GM19468 (cell line): ENCODE results near the gene GATAD1.
"Not testable (repeated sequence)": the region's sequence is repeated elsewhere in the genome, so short reads cannot be mapped to it uniquely, and the experiment has no call there.

Experiments
- ATAC-seq: cut with Tn5 transposase; IDR thresholded peaks from one replicate; pipeline ENCODE4 v1.9.1; 2021; ENCODE audit warnings: mild to moderate bottlenecking, moderate library complexity, moderate number of reproducible peaks; ENCODE audit not compliant: unreplicated experiment; ENCODE audit errors: extremely low read depth

GATAD1 gene

DNA sequence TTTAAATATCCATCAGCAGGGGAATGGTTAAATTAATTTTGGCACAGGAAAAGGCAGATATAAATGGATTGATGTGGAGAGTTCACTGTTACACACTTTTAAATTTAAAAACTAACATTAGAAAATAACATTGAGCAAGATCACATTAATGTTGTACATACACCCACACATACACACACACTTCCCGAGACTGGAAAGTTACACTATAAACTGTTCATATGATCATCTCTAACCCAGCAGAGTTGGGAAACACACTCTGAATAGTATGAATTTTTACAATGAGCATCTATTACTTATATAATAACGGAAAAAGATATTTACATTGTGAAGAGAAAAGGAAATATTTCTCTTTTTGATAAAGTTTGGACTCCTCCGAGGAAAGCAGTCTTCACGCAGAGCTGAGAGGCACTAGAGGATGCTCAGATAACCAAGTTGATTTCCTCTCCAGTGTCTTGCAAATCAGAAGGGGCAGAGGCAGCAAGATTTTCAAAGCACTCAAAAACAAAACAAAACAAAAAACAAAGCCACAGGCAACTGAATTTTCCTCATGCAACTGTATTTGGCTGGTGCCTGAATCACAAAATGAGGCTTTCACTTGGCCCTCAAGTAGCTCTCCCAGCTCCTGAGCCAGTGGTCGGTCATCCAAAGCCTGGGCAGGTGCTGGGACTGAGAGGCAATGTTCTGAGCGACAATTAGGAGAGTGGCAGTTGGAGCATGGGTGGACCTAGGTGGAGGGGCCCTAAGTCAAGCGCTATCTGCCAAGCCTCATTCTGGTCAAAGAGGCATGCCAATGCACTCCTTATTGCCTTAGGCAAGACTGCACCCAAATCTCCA lies 10.5 kb upstream of the GATAD1 start:
- ATAC-seq: no peak

DNA sequence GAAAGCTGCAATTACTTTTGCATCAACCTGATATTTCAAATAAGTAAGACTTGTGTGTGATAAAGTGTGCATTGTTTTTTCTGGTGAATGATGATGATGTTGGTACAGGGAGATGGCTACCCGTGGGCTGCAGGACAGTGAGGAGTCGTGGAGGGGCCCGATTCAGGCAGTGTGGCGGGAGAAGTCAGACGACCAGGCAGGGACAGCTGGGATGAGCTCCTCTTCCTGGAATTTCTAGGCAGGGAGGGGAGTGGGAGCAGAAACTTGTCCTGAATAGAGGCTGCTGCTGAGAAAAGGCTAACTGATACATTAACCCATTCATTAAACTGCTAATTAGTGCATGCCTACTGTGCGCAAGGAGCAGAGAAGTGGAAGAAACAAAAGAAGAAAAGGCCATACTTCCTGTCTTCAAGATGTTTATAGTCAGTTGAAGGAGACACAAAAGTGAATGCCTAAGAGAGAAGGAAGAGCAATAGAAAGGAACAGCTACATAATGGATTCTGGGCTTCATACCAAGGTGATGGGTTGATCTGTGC lies 9.3 kb upstream of the GATAD1 start:
- no peak for ATAC-seq

DNA sequence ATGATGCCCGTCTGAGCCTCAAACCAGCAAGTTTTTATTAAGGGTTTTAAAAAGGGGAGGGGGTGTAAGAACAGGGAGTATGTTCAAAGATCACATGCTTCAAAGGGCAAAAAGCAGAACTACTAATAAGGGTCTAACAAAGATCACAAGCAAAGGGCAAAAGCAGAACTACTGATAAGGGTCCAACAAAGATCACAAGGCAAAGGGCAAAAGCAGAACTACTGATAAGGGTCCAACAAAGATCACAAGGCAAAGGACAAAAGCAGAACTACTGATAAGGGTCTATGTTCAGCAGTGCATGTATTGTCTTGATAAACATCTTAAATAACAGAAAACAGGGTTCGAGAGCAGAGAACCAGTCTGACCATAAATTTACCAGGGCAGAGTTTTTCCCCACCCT lies 4.6 kb upstream of the GATAD1 start:
- ATAC-seq: not testable (repeated sequence)

DNA sequence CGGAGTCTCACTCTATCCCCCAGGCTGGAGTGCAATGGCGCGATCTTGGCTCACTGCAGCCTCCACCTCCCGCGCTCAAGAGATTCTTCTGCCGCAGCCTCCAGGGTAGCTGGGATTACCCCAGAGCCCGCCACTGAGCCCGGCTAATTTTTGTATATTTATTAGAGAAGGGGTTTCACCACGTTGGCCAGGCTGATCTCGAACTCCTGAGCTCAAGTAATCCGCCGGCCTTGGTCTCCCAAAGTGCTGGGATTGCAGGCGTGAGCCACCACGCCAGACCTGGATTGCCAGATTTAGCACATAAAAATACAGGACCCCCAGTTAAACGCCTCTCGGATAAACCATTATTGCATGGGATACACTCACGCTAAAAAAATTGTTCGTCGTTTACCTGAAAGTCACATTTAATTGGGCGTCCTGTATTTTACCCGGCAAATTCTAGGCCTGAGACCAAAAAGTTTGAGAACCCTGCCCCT lies 375 bp upstream of the GATAD1 start:
- ATAC-seq: no peak

DNA sequence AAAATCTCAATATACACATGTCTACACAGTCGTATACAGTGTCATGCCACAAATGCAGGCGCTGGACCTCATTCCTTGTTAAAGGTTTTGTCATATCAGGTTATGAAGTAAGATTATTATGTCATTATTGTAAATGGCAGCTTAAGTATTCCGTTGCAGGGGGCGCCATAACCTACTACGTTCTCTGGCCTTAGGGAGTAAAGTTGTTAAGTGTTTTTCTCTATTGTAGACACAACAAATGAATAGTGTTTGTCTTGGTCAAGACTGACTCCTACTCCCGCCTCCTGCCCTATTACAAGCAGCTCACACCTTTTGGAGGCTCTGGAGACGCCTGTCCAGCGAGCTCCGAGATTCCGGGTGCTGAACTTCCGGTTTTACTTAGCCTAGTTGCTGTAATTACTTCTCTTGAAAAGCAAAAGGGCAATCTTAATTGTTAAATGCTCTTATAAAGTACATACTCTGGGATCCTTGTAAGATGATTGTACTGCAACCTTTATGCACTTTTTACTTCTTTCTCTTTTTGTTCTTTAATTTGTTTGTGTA lies 994 bp downstream of the GATAD1 start:
- ATAC-seq: no peak

DNA sequence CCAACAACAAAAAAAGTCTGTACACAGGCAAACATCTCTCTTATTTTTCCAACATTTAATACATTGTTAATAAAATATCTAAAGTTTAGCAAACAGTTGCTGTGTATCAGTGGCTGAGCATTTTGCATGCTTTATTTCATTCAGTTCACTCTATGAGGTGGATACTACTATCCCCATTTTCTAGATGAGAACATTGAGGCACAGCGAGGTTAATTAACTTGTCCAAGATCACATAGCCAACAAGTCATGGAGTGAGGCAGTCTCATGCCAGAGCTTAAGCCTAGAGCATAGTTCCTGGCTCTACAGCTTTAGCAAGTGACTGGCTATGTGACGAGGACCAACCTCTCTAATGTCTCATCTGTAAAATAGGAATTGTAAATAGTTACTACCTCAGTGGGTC lies 4.4 kb downstream of the GATAD1 start:
- ATAC-seq: no peak

DNA sequence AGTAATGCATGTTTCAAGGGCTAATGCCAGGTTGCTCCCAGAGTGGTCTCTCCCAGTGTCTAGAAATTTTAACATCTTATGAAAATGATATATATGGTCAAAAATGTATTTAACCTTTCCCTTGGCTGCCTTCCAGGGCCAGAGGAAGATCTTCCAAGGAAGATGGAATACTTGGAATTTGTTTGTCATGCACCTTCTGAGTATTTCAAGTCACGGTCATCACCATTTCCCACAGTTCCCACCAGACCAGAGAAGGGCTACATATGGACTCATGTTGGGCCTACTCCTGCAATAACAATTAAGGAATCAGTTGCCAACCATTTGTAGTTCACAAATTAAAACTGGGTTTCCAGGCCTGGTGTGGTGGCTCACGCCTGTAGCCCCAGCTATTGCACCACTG lies 9.0 kb downstream of the GATAD1 start:
- no peak for ATAC-seq

DNA sequence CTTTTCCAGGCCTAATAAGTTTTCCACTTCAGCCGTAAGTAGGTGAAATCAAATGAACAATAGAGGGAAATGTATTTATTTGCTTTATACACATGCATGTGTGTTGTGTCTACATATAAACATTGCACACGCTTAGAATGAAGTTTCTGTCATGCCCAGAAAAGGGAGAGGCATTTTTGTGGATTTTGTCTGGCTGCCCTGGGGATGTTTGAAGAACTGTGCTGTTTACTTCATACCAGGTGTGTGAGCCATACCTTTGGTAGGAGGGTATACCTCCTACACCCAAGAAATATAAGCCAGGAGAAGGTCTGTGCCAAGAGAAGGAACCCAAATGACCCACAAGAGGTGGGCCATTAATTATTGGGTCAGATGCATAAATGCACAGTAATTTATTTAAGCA lies 12.8 kb downstream of the GATAD1 start:
- ATAC-seq: no peak

DNA sequence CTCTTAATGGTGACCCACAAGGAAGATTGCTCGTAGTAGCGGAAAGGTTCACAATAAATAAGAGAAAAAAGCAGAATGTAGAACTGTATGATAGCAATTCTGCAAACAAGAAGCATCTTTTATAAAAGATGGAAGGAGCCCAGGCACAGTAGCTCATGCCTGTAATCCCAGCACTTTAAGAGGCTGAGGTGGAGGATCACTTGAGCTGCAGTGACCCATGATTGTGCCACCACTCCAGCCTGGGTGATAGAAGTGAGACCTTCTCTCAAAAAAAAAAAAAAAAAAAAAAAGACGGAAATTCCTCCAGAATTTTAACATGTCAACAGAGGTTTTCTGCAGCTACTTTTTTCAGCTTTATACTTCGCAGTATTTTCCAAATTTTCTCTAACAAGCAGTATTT lies 13.2 kb downstream of the GATAD1 start:
- ATAC-seq: no peak

DNA sequence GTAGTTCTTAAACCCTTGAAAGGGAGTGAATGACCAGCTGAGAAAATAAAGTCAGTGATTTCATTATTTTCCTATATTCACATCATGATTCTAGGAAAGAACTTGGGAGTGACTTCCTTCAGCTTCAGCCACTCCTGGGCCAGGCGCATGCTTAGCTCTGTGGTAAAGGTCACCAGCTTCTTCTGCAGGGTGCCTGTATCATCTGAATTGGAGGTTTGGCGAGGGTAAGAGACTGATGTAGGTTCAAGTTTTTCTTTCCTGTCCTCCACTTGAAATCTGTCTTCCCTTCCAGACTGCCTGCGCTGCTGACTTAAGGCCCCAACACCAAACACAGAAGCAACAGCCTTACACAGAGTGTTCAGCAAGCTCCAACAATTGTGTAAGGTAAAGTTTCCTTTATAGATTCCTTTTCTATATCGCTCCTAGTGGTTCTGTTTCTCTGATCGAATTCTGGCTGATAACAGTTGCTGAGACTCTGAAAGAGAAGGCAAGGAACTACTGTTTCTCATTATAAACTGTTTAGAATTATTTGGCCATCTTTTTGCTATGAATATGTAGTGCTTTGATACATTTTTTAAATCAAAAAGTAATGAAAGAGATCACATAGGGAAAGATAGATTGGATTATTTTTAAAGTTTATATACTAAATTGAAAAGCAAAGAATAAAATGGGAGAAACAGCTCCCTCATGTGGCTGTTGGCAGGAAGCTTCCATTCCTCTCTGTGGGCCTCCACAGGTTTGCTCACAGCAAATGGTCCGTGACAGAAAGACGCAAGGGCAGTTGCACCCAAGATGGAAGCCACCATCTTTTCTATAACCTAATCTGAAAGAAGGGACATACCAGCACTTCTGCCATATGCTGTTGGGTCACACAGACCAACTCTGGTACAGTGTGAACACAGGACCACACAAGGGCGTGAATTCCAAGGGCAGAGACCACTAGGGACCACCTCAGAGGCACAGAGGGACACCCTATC lies 14.0 kb downstream of the GATAD1 start:
- no peak for ATAC-seq

DNA sequence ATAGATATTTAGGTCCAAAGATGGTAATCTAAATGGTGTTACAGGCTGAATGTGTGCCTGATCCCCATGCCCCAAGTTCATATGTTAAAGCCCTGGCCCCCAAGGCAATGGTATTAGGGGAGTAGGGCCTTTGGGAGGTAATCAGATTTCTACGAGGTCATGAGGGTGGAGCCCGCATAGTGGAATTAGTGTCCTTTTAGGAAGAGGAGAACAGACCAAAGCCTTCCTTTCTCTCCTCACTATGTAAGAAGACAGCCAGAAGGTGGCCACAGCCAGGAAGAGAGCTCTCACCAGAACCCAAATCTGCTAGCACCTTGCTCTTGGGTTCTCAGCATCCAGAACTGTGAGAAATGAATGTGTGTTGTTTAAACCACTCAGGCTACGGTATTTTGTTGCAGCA lies 15.3 kb downstream of the GATAD1 start:
- ATAC-seq: no peak

DNA sequence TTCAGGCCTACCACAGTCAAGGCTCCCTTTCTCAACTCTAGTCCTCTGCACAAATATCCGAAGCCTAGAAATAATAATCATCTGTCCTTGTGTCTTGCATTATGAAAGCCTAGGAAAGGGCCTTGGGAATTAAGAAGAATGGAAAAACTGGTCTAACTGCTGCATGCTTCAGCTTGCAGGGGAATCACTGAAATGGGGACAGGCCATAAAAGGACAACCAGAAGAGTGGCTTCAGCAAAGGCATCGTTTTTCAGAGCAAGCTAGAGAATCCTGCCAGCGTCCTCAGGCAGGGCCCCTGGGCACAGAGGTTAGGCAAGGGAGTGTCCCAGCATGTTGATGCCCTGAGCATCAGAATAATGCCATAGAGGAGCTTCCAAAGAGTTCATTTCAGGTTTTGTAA lies 17.2 kb downstream of the GATAD1 start:
- no peak for ATAC-seq

DNA sequence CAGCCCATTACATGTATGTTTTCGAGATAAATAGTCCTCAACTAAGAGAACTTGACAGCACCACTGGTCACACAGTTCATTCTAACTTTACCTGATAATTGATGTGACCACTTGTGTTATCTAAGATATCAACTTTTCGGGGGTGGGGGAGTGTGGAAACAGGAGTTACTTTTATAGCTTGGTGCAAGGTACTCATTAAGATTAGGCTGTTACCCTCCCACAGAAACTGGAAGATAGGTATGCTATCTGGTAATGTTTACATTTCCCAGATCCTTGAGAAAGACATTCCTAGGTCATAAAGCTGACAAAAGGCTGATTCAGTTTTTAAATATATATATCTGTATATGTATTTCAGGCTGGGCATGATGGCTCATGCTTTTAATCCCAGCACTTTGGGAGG lies 19.4 kb downstream of the GATAD1 start:
- ATAC-seq: no peak

DNA sequence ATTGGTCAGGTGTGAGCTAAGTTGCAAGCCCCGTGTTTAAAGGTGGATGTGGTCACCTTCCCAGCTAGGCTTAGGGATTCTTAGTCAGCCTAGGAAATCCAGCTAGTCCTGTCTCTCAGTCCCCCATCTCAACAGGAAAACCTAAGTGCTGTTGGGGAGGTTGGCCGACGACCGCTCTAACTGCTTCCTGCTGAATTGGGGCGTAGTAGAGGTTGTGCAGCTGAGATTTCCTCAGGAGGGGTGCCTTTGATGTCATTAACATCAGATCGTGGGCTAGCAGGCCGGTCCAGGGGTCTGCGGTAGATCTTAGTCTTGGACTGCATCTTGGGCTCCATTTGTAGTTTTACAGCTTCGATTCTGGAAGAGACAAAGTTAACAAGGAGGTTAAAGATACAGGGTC lies 21.3 kb downstream of the GATAD1 start:
- ATAC-seq: not testable (repeated sequence)

DNA sequence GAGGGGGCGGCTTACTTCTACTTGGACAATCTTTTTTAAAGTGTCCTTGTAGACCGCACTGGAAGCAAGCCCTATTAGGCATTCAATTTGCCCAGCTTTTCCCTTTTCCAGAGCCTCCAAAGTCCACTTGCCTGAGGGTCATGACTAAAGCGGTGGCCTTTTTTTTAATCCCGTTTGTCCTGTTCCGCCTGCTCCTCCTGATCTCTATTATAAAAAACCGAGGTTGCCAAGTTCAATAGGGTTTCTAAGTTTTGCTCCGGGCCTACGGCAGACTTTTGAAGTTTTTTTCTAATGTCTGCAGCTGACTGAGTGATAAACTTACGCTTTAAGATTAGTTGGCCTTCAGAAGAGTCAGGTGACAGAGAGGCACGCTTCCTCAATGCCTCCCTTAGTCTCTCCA lies 26.7 kb downstream of the GATAD1 start:
- not testable (repeated sequence) for ATAC-seq

DNA sequence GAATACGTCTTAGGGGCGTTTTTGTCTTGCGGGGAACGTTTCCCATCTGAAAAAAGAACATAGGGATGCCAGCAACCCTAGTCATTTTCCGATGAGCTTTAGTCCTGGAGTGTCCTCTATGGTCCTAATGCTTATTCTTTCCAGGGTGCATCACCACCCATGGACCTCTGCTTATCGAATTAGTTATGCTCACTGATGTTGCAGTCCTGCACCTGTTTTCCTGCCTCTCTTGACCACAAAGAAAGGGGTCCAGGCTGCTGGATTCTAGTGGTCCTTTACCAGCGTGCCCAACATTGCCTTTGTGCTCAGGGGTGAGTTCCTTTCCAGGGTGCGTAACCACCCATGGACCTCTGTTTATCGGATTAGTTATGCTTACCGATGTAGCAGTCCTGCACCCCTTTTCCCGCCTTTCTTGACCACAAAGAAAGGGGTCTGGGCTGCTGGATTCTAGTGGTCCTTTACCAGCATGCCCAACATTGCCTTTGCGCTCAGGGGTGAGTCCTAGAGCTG lies 28.0 kb downstream of the GATAD1 start:
- not testable (repeated sequence) for ATAC-seq

DNA sequence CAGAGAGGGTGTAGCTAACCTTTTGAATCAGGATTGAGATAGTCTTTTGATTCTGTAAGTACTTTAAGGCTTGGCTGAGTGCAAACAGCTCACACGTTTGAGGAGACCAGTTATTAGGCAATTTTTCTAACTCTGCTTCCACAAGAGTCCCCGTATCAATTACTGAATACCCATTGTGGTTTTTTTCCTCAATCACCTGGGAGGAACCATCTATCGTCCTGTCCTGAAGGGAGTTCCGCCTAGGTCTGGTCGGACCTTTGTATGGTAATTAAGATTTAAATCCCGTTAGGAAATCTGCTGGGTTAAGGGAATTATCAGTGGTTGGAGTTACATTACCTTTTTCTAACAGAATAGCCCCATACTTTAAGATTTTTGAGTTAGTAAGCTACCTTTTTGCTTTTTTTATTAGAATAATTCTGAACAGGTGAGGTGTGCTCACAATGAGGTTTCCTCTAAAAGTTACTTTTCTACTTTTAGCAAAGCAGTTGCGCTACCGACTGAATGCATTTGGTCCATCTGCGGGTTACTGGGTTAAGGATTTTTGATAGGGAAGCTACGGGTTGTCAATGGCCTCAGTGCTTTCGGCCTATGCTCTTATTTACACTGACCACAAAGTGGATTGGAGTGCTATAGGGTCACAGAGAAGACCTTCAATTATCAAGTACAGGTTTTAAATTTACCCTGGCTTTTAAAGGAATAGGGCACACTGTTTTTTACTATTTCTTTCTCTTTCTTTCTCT lies 28.7 kb downstream of the GATAD1 start:
- not testable (repeated sequence) for ATAC-seq

DNA sequence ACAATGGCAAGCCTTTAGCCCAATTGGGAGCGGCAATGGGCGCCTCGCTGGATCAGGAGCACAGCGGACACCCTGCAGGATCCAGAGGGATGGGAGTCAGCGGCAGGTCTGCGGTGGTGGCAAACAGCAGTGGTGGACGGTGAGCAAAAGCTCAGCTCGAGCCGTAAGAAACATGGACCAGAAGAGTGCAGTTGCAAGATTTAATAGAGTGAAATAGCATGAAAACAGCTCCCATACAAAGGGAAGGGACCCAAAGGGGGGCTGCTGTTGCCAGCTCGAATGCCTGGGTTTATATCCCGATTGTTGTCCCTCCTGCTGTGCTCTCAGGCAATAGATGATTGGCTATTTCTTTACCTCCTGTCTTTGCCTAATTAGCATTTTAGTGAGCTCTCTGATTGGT lies 30.4 kb downstream of the GATAD1 start, which contains the start of gene ERVW-1:
ERVW-1 (minus strand) TSS at position 266 of the 400 bp plus-strand sequence. CDS start 7,565 bp downstream, outside the sequence.
- not testable (repeated sequence) for ATAC-seq

DNA sequence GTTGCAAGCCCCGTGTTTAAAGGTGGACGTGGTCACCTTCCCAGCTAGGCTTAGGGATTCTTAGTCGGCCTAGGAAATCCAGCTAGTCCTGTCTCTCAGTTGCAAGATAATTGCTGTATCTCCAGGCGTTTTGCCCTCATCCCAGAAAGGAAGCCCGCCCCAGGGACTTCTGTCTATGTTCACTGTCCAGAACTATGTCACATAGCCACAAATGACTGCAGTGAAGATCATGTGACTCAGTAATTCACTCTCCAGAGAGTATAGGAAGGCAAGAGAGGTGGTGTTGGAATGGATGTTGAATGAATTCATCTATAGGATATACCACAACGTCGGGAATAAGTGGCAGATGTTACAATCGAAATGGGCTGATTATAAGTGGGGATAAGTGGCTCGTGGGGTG lies 30.8 kb downstream of the GATAD1 start:
- ATAC-seq: no peak
